ENCODE measurements around the gene NADSYN1. TPM values are rescaled to one million over a fixed set of nuclear protein-coding genes. Genes with fewer than 3 reads are reported as not detected.

Gene NADSYN1
- total RNA-seq, 4 donors from 2014 or later: 54.2 to 85.9 (median 70.0) TPM

DNA sequence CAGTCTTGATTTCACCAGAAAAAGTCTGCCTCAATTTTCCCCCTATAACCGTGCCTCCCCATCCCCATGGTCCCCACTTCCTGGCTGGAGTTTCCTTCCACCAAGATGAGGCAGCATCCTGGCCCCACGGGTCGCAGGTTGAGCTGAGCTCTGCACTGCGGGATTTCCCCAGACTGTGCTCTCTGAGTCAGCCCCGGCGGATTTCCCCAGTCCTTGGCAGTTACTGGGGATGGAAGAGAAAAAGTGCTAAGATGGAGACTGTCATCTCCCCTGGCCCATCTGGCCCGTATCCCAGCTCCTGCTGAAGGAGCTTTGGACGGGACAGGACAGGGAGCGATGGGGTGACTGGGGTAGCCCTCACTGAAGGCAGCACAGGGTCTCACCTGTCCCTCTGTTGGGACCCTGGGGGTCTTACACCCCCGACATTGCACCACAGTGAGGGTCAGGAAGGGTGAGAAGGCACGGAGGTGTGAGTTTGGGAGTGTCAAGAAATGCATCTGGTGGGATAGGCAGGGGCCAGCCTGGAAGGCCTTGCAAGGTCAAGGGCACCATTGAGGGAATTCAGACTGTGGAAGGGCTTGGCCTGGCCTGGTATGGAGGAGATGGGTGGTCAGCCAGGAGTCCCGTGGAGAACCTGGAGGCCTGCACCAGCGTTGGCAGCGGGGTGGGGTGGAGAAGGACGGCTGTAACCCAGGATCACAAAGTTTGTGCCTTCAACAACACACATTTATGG is 36.5 kb downstream of the NADSYN1 start:
- peaks cover 0 to 7% (median 0%) of the 10 kb centered on the region in 4 donors for H3K4me1 ChIP-seq
- TF ChIP-seq, protein P1, sequence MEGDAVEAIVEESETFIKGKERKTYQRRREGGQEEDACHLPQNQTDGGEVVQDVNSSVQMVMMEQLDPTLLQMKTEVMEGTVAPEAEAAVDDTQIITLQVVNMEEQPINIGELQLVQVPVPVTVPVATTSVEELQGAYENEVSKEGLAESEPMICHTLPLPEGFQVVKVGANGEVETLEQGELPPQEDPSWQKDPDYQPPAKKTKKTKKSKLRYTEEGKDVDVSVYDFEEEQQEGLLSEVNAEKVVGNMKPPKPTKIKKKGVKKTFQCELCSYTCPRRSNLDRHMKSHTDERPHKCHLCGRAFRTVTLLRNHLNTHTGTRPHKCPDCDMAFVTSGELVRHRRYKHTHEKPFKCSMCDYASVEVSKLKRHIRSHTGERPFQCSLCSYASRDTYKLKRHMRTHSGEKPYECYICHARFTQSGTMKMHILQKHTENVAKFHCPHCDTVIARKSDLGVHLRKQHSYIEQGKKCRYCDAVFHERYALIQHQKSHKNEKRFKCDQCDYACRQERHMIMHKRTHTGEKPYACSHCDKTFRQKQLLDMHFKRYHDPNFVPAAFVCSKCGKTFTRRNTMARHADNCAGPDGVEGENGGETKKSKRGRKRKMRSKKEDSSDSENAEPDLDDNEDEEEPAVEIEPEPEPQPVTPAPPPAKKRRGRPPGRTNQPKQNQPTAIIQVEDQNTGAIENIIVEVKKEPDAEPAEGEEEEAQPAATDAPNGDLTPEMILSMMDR (IDR thresholded peaks at IDR 0.05): no peak
- TF ChIP-seq EP300 (IDR thresholded peaks at IDR 0.05) (no peak), POLR2A (IDR thresholded peaks at IDR 0.05) (no peak)
- no peak overlapping the region for H3K27ac ChIP-seq
- no peaks in the 10 kb centered on the region for H3K9me3 ChIP-seq
- DNase-seq (ENCODE audit: low spot score in 2 of 2): no peak
- H3K36me3 ChIP-seq: peaks cover 0 to 99% (median 17%) of the 10 kb centered on the region in 3 donors
- H3K4me3 ChIP-seq: no peak overlapping the region
- WGBS, 2 donors: 60 to 61% methylated on average over 15 of the region's 15 CpGs
- H3K27me3 ChIP-seq: no peaks in the 10 kb centered on the region

DNA sequence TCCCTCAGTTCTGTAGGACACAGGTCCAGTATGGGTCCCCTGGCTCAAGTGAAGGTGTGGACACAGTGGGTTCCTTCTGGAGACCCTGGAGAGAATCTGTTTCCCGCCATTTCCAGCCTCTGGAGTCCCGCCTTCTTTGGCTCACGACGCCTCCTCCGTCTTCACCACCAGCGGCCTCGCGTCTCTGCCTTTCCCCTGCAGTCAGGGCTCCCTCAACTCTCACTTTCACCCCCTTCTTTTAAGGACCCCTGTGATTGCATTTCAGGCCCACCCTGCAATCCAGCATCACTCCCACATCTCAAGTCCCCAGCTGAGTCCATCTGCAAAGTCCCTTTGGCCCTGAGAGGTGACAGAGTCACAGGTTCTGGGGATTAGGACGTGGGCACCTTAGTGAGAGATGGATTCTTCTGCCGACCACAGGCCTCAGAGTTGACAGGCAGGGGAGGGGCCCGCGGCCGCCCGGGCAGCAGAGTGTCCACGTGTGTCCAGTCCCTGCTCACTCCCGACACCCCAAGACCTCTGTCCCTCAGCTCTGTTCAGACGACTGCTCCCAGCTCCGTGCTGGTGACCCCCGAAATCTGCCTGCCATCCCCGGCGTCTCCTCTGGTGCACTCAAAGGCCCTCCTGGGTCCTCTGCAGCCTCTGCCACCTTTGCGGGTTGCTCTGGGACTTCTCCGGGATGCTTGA is 37.2 kb downstream of the NADSYN1 start:
- Histone ChIP-seq H3K27me3 (no peaks in the 10 kb centered on the region), H3K36me3 (peaks cover 0 to 99% (median 17%) of the 10 kb centered on the region in 3 donors), H3K9me3 (no peaks in the 10 kb centered on the region), H3K4me3 (no peak overlapping the region), H3K27ac (no peak overlapping the region), H3K4me1 (peaks cover 0 to 7% (median 0%) of the 10 kb centered on the region in 4 donors)
- TF ChIP-seq POLR2A (IDR thresholded peaks at IDR 0.05) (no peak), EP300 (IDR thresholded peaks at IDR 0.05) (no peak)
- TF ChIP-seq, protein P1 (IDR thresholded peaks at IDR 0.05): no peak
- no peak for DNase-seq (ENCODE audit: low spot score in 2 of 2)
- WGBS, 2 donors: 95 to 96% methylated on average over 16 to 23 of the region's 23 CpGs

DNA sequence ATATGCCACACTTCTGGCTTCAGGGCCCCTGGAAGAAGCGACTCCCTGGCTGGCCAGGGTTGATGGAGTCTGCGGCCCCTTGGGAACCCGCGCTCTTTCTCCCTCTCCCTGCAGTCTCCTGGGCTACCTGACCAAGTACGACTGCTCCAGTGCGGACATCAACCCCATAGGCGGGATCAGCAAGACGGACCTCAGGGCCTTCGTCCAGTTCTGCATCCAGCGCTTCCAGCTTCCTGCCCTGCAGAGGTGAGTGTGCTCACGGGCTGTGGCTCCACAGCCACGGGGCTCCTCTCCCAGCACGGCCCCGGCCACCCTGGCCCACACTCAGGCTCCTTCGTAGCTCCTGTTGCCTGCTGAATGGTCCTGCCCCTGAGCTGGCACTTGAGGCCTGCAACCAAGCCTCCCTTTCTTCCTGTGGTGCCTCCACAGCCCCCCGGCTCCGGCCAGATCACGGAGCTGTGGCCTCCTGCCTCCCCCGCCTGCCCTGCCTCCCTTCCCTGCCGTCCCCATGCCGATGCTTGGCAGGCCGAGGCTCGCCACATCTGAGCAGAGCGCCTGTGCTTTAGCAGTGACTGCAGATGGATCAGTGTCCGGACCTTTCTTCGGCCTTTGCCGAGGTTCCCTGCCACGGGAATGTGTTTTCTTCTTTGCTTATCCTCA is 37.9 kb downstream of the NADSYN1 start:
- no peak for DNase-seq (ENCODE audit: low spot score in 2 of 2)
- no peak overlapping the region for H3K4me3 ChIP-seq
- H3K9me3 ChIP-seq: no peaks in the 10 kb centered on the region
- H3K27me3 ChIP-seq: no peaks in the 10 kb centered on the region
- TF ChIP-seq POLR2A (IDR thresholded peaks at IDR 0.05) (no peak), EP300 (IDR thresholded peaks at IDR 0.05) (no peak)
- TF ChIP-seq, protein P1 (IDR thresholded peaks at IDR 0.05): no peak
- peaks cover 0 to 7% (median 0%) of the 10 kb centered on the region in 4 donors for H3K4me1 ChIP-seq
- H3K36me3 ChIP-seq: peaks cover 0 to 99% (median 17%) of the 10 kb centered on the region in 3 donors
- WGBS, 2 donors: 94 to 95% methylated on average over 28 of the region's 28 CpGs
- H3K27ac ChIP-seq: no peak overlapping the region

DNA sequence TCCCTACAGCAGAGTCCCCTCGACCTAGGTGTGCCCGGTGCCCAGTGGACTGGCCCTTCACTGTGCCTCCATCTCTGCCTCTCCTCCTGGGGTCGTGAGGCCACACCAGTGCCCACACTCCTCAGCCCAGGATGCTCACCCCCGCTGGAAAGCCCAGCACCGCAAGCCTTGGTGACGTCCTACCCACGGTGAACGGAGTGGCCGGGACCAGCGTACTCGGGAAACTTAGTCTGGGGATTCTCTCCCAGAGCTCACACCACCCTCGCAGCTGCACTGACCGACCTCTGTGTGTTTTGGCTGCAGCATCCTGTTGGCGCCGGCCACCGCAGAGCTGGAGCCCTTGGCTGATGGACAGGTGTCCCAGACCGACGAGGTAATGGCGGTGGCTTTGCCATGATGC is 38.5 kb downstream of the NADSYN1 start:
- no peak for DNase-seq (ENCODE audit: low spot score in 2 of 2)

More for the DNA sequence above, 38.5 kb downstream of the NADSYN1 start:
- Histone ChIP-seq H3K4me1 (peaks cover 0 to 7% (median 0%) of the 10 kb centered on the region in 4 donors), H3K27ac (no peak overlapping the region), H3K4me3 (no peak overlapping the region), H3K9me3 (no peaks in the 10 kb centered on the region), H3K36me3 (peaks cover 0 to 99% (median 17%) of the 10 kb centered on the region in 3 donors), H3K27me3 (no peaks in the 10 kb centered on the region)
- WGBS, 2 donors: 93 to 96% methylated on average over 19 of the region's 19 CpGs
- TF ChIP-seq POLR2A (IDR thresholded peaks at IDR 0.05) (no peak), EP300 (IDR thresholded peaks at IDR 0.05) (no peak)
- TF ChIP-seq, protein P1 (IDR thresholded peaks at IDR 0.05): no peak

Data from tibial nerve (tissue), 4 donors.